ENCODE measurements around the gene DHX35. TPM values are rescaled to one million over a fixed set of nuclear protein-coding genes. Genes with fewer than 3 reads are reported as not detected.

DHX35 gene
- total RNA-seq, 2 experiments from 2014 or later: 13.0 to 15.6 TPM

DNA sequence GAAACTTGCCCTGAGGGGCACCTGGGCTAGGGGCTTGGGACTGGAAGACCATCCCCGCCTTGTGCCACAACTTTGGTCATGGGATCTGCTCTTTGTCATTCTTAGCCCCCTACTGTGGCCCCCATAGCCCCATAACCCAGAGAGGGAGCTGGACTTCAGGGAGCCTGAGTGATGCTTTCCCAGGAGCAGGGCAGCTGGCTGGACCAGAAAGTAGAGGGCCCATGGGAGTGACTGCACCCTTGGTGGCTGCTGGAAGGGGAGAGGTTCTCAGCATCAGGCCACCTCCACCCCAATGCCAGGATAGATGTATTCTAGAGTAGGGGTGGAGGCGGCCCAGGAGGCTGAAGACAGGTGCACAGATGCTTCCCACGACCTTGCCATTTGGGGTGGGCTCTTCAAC, 41.7 kb upstream of the DHX35 start:
- Histone ChIP-seq H3K36me3 (ENCODE audit: insufficient read depth, low read length) (peaks cover 38% of the 10 kb centered on the region), H3K4me2 (ENCODE audit: low read length) (no peak overlapping the region), H3K9me3 (ENCODE audit: low read length) (no peaks in the 10 kb centered on the region), H3K27ac (ENCODE audit: low read depth, low read length, poor library complexity, severe bottlenecking) (no peak overlapping the region), H3K4me3 (ENCODE audit: low read depth, low read length, poor library complexity, severe bottlenecking) (no peak overlapping the region), H2AFZ (ENCODE audit: low read length) (no peak overlapping the region), H4K20me1 (ENCODE audit: insufficient read depth, low read length) (no peaks in the 10 kb centered on the region), H3K4me1 (ENCODE audit: insufficient read depth, low read length, poor library complexity, severe bottlenecking) (no peaks in the 10 kb centered on the region), H3K9me2 (ENCODE audit: insufficient read depth, low read length) (no peaks in the 10 kb centered on the region), H3K79me2 (ENCODE audit: insufficient read depth, low read depth, low read length) (no peaks in the 10 kb centered on the region)
- ChIA-PET CTCF (ENCODE audit: unreplicated experiment) (no interaction called here), POLR2A (no interaction called here)
- BruUV-seq (replicated peaks): no TSS peak
- TF ChIP-seq, protein P1, sequence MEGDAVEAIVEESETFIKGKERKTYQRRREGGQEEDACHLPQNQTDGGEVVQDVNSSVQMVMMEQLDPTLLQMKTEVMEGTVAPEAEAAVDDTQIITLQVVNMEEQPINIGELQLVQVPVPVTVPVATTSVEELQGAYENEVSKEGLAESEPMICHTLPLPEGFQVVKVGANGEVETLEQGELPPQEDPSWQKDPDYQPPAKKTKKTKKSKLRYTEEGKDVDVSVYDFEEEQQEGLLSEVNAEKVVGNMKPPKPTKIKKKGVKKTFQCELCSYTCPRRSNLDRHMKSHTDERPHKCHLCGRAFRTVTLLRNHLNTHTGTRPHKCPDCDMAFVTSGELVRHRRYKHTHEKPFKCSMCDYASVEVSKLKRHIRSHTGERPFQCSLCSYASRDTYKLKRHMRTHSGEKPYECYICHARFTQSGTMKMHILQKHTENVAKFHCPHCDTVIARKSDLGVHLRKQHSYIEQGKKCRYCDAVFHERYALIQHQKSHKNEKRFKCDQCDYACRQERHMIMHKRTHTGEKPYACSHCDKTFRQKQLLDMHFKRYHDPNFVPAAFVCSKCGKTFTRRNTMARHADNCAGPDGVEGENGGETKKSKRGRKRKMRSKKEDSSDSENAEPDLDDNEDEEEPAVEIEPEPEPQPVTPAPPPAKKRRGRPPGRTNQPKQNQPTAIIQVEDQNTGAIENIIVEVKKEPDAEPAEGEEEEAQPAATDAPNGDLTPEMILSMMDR (conservative IDR thresholded peaks at IDR 0.05; ENCODE audit: low read length): no peak
- no peak for TF ChIP-seq EZH2phosphoT487 (IDR thresholded peaks at IDR 0.05; ENCODE audit: borderline replicate concordance, low read depth, low read length)
- intact Hi-C loops (cut with micrococcal nuclease; ENCODE audit: unreplicated experiment): no loop called here
- DNase-seq (ENCODE audit: low spot score): no peak

DNA sequence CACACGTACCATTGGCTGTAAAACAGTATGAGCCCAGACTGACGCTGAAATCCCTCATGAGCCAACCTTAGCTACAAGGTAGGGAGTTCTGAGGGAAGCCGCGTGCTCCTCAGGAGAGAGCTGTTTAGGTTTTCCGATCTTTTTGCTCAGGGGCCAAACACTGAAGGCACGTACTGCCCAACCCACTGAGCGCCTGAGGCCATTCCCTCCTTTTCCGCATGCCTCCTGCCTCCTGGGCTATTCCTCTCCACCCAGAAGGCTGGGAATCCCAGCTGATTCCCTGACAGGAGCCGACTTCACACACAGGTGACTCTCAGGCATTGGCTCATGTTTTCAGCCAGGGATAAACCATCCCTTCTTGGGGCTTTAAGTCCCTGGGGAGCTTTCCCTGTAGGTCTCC, 41.3 kb upstream of the DHX35 start:
- no peak overlapping the region for H3K4me2 ChIP-seq (ENCODE audit: low read length)
- no peak for TF ChIP-seq EZH2phosphoT487 (IDR thresholded peaks at IDR 0.05; ENCODE audit: borderline replicate concordance, low read depth, low read length)
- TF ChIP-seq, protein P1 (conservative IDR thresholded peaks at IDR 0.05; ENCODE audit: low read length): no peak
- peaks cover 34% of the 10 kb centered on the region for H3K36me3 ChIP-seq (ENCODE audit: insufficient read depth, low read length)
- no peak overlapping the region for H2AFZ ChIP-seq (ENCODE audit: low read length)
- intact Hi-C loops (cut with micrococcal nuclease; ENCODE audit: unreplicated experiment): no loop called here
- H3K9me2 ChIP-seq (ENCODE audit: insufficient read depth, low read length): no peaks in the 10 kb centered on the region
- no TSS peak for BruUV-seq (replicated peaks)
- CTCF ChIA-PET (ENCODE audit: unreplicated experiment): no interaction called here
- no peak for DNase-seq (ENCODE audit: low spot score)
- POLR2A ChIA-PET: no interaction called here
- no peaks in the 10 kb centered on the region for H4K20me1 ChIP-seq (ENCODE audit: insufficient read depth, low read length)
- H3K4me1 ChIP-seq (ENCODE audit: insufficient read depth, low read length, poor library complexity, severe bottlenecking): no peaks in the 10 kb centered on the region
- no peaks in the 10 kb centered on the region for H3K79me2 ChIP-seq (ENCODE audit: insufficient read depth, low read depth, low read length)
- no peak overlapping the region for H3K4me3 ChIP-seq (ENCODE audit: low read depth, low read length, poor library complexity, severe bottlenecking)
- no peak overlapping the region for H3K27ac ChIP-seq (ENCODE audit: low read depth, low read length, poor library complexity, severe bottlenecking)
- H3K9me3 ChIP-seq (ENCODE audit: low read length): no peaks in the 10 kb centered on the region

DNA sequence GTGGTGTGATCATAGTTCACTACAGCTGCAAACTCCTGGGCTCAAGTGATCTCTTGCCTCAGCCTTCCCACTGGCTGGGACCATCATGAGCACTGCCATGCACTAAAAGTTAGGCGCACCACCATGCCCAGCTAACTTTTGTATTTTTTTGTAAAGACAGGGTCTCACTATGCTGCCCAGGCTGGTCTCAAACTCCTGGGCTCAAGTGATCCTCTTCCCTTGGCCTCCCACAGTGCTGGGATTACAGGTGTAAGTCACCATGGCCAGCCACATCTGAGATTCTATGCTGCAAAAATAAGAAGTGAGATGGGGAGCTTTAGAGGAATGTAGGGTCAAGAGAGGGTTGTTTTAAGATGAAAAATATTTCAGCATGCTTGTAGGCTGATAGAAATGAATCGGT, 37.4 kb upstream of the DHX35 start:
- Histone ChIP-seq H3K27ac (ENCODE audit: low read depth, low read length, poor library complexity, severe bottlenecking) (no peak overlapping the region), H4K20me1 (ENCODE audit: insufficient read depth, low read length) (peaks cover 13% of the 10 kb centered on the region), H3K9me2 (ENCODE audit: insufficient read depth, low read length) (no peaks in the 10 kb centered on the region), H3K4me1 (ENCODE audit: insufficient read depth, low read length, poor library complexity, severe bottlenecking) (peaks cover 19% of the 10 kb centered on the region), H2AFZ (ENCODE audit: low read length) (no peak overlapping the region), H3K36me3 (ENCODE audit: insufficient read depth, low read length) (peaks cover 39% of the 10 kb centered on the region), H3K79me2 (ENCODE audit: insufficient read depth, low read depth, low read length) (peaks cover 35% of the 10 kb centered on the region), H3K9me3 (ENCODE audit: low read length) (no peaks in the 10 kb centered on the region), H3K4me2 (ENCODE audit: low read length) (no peak overlapping the region), H3K4me3 (ENCODE audit: low read depth, low read length, poor library complexity, severe bottlenecking) (no peak overlapping the region)
- intact Hi-C loops (cut with micrococcal nuclease; ENCODE audit: unreplicated experiment): no loop called here
- CTCF ChIA-PET (ENCODE audit: unreplicated experiment): no interaction called here
- POLR2A ChIA-PET: no interaction called here
- TF ChIP-seq EZH2phosphoT487 (IDR thresholded peaks at IDR 0.05; ENCODE audit: borderline replicate concordance, low read depth, low read length): no peak
- TF ChIP-seq, protein P1 (conservative IDR thresholded peaks at IDR 0.05; ENCODE audit: low read length): no peak
- BruUV-seq (replicated peaks): no TSS peak
- no peak for DNase-seq (ENCODE audit: low spot score)
